Daoy (cell line): ENCODE measurements around the gene NEDD4L. TPM values are rescaled to one million over a fixed set of nuclear protein-coding genes. Genes with fewer than 3 reads are reported as not detected.
A peak's percentile ranks its signal among the peaks of the same experiment; 100 is the strongest.

Source experiments
- DNase-seq: peaks from one replicate; pipeline ENCODE4 v3.0.0-alpha.2; 2015; ENCODE audit warnings: low read depth
- total RNA-seq: library from RNA; depleted of rRNA; stranded (reverse); fragments of >200 nt; shearing (Covaris generic); gene quantifications from 2 replicates; pipeline ENCODE4 v1.2.3, GENCODE V29; 2014

The NEDD4L gene
- total RNA-seq, 1 experiment from 2014 or later, result 31.4 TPM

GRCh38 chr18:58339890-58340289 lies 295.9 kb downstream of the NEDD4L start:
- no peak for DNase-seq

- DNase-seq, result no peak
Measured at GRCh38 chr18:58341916-58342315, 297.9 kb downstream of the NEDD4L start.

GRCh38 chr18:58344080-58344670 lies 300.1 kb downstream of the NEDD4L start:
- no peak for DNase-seq

- DNase-seq, result no peak
Measured at GRCh38 chr18:58344861-58345463, 300.9 kb downstream of the NEDD4L start.

- no peak for DNase-seq
Measured at GRCh38 chr18:58345875-58346274, 301.8 kb downstream of the NEDD4L start.

- DNase-seq, result no peak
Measured at GRCh38 chr18:58347135-58347534, 303.1 kb downstream of the NEDD4L start.

- no peak for DNase-seq
Measured at GRCh38 chr18:58348517-58348916, 304.5 kb downstream of the NEDD4L start.

GRCh38 chr18:58348951-58349350 lies 304.9 kb downstream of the NEDD4L start:
- no peak for DNase-seq

- DNase-seq, result no peak
Measured at GRCh38 chr18:58349650-58350049, 305.6 kb downstream of the NEDD4L start.

- no peak for DNase-seq
Measured at GRCh38 chr18:58350526-58350925, 306.5 kb downstream of the NEDD4L start.

GRCh38 chr18:58351776-58352175 lies 307.8 kb downstream of the NEDD4L start:
- no peak for DNase-seq

GRCh38 chr18:58353581-58353980 lies 309.6 kb downstream of the NEDD4L start:
- no peak for DNase-seq

- no peak for DNase-seq
Measured at GRCh38 chr18:58354051-58354450, 310.0 kb downstream of the NEDD4L start.

GRCh38 chr18:58354791-58355190 lies 310.8 kb downstream of the NEDD4L start:
- no peak for DNase-seq

GRCh38 chr18:58355243-58355642 lies 311.2 kb downstream of the NEDD4L start:
- DNase-seq, result no peak

- peak; percentile 54 for DNase-seq
Measured at GRCh38 chr18:58359218-58359617, 315.2 kb downstream of the NEDD4L start.

GRCh38 chr18:58359620-58360019 lies 315.6 kb downstream of the NEDD4L start:
- DNase-seq, result peak; percentile 6

- DNase-seq, result no peak
Measured at GRCh38 chr18:58360324-58360723, 316.3 kb downstream of the NEDD4L start.

GRCh38 chr18:58361212-58361611 lies 317.2 kb downstream of the NEDD4L start:
- DNase-seq, result no peak

GRCh38 chr18:58362027-58362575 lies 318.1 kb downstream of the NEDD4L start:
- peak; percentile 77 for DNase-seq

GRCh38 chr18:58362829-58363271 lies 318.8 kb downstream of the NEDD4L start:
- DNase-seq, result no peak

- DNase-seq, result peak; percentile 12
Measured at GRCh38 chr18:58363767-58364540, 319.9 kb downstream of the NEDD4L start.
